CD4-positive, alpha-beta T cell treated with Interferon alpha-2 for 1 hour (primary cell): ENCODE results near the gene RASA1.

ENCODE experiments used
- DNase-seq, 2 donors: peaks; one replicate each; pipeline ENCODE4 v3.0.0-alpha.2; 2020 to 2022

RASA1 gene

GRCh38 chr5:87408204-87408603 is 140.5 kb downstream of the RASA1 start:
- DNase-seq = peak in 1 of 2 donors; percentile 54

- DNase-seq = no peak
Measured at GRCh38 chr5:87410931-87411330, 143.2 kb downstream of the RASA1 start.

DNA sequence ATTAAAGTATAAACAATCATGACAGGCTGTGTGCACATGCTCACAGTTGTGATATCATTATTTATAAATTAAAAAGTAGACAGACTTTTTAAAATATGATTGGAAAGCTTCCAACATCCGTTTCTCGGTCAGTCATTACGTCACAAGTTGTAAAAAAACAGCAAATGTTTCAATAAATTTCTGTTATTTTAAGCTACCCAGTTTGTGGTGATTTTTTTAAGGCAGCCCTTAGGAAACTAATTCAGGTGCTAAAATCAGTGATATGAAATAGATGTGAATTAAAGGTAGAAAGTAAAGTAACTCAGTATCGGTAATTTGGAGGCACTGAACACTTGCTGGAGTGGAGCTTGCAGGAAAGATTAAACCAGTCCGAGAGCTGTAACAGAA is 143.9 kb downstream of the RASA1 start:
- peak in 1 of 2 donors; percentile 62 for DNase-seq

DNA sequence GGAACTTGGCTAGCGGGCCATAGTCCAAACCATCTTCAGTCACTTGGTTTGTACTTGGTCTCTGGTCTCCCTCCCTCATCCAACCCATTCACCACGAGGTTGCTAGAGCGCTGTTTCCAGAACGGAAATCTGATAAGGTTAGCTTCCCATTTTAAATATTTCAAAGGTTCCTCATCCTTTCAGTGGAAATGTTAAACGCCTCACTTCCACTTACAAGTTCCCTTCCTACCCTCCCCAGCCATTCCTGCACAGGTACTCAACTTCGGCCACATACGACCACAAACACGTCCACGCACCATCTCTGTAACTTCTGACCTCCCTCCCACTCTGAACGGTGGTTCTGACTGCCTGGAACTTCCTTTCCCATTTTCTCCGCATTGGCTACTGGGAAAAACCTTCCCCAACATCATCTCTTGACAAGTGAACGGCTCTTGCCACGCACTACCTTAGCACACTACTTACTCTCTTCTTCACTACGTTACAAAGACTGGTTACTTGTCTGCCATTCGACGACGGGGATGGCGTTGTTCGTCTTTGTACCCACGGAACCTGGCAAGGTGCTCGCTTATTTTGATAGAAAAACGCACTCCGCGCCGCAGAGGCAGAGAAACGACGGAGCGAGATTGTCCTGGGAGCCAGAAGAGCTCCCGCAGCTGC is 144.4 kb downstream of the RASA1 start:
- DNase-seq = peak; percentile 23 to 54

- DNase-seq = peak; percentile 98
Measured at GRCh38 chr5:87412630-87413342, 145.1 kb downstream of the RASA1 start, which contains the start of gene CCNH. TSS of gene CCNH (minus strand) at chr5:87412930. CDS start at chr5:87412794, 136 bp downstream.

DNA sequence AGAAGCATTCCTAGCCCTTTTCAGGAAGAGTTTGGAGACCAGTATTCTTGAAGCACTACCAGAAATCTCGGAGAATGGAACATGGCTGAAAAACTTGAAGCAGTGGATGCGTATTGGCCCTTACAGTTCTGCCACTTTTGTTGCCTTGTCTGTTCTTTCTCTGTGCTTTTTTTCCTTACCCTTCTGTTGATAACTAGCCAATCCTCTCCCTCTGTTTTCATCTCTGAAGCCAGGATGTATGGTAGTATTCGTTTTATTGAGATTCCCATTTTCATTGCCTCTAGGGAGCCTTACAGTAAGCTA is 145.6 kb downstream of the RASA1 start:
- no peak for DNase-seq

DNA sequence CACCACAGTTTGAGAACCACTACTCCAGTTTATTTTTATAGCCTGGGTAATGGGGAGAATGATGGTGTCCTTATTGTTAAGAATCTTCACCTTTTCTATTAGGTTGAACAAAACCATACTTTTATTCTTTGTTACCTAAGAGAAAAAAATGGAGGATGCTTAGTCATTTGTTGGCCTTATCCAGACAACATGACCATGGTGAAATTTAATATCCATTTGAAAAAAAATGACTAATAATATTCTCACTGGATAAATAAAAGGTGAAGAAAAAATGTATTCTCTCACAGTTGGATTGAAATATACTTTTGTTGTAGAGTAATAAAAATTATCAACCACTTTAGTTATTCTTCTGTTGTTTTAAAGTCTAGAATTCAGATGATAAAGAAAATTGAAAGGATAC is 150.8 kb downstream of the RASA1 start:
- DNase-seq = no peak

DNA sequence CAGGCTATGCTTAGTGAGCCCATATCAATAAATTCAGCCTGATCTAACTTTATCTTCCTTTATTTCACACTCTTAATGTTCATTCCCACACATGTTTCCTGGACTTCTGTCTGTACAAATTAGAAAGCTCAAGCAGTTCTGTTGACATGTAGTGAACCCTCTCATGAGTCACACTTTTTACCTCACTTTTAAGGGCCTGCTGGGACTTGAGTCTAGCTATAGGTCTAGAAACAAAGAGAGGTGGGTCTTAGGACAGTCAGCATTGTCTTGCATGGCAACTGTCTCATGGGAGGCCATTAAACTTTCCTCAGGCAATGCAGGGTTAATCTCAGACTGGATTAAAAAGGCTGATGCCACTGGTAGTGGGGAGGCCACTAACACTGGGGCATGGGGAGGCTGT is 153.6 kb downstream of the RASA1 start:
- DNase-seq = no peak

- no peak for DNase-seq
Measured at GRCh38 chr5:87423755-87424154, 156.1 kb downstream of the RASA1 start.

DNA sequence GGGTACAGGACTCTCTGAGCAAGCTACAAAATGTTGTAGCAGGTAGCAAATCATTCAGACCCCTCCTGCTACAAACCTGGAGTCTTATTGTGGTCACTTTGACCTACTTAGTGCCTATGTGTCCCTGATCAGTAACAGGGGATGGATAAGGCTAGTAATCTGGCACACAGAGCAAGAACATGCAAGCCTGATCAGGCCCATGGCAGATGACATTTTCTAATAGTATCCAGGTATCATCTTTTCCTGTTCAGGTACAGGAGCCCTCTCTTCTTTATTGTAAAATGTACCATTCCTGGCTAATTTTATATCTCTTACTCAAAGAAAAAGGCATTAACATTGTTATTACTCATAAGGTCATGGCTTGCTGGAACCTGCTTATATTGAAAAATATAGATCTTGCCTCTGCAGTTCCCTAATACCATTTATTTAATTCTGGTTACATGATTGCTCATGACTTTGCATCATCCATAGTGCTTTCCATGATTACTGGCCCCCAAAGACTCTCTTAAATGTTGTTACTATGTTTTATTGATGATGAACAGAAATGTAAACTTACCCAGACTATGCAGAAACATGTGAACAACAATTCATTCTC is 163.3 kb downstream of the RASA1 start:
- no peak for DNase-seq

- no peak for DNase-seq
Measured at GRCh38 chr5:87432460-87432859, 164.8 kb downstream of the RASA1 start.

- DNase-seq = no peak
Measured at GRCh38 chr5:87433945-87434344, 166.3 kb downstream of the RASA1 start.

GRCh38 chr5:87434461-87434860 is 166.8 kb downstream of the RASA1 start:
- DNase-seq = no peak

DNA sequence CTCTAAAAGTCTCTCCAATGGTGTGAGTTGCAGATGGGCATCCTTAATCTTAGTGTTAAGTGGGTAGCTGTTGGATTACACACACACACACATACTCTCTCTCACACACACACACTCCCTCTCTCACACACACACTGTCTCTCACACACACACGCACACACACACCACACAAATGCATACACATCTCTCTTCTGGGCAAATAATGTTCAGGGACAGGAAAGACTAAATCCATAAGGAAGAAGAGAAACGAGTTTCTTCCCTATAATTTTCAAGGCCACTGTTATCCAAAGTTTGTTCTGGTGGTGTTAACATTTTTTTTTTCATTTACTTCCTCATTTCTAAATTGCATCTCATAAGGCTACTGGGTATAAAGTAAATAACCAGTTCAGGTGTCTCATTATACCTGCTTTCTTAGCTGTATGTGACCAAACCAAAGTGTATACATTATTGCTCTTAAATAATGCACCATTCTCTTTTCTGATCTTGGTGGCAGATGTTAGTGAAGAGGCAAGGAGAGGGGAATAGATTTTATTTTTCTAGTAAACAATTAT is 167.5 kb downstream of the RASA1 start:
- no peak for DNase-seq

DNA sequence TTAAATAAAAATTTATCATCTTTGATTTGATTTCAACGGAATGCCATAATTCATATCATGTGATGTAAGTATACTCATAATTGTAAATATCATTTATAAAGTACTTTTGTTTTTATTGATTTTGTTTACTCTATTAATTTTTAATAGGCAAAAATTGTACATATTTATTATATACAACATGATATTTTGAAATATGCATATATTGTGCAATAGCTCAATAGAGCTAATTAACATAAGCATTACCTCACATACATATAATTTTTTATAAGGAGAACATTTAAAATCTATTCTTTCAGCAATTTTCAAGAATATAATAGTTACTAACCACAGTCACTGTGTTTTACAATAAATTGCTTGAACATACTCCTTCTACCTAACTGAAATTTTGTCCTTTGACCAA is 170.0 kb downstream of the RASA1 start:
- no peak for DNase-seq

GRCh38 chr5:87438231-87438630 is 170.5 kb downstream of the RASA1 start:
- DNase-seq = no peak
